Measurements from ENCODE around the gene TBC1D30. TPM values are rescaled to one million over a fixed set of nuclear protein-coding genes. Genes with fewer than 3 reads are reported as not detected.

The TBC1D30 gene
- total RNA-seq, 1 donor from 2014 or later: 3.4 TPM

- Mint-ChIP-seq H3K27ac (no peak overlapping the region), H3K4me1 (ENCODE audit: low read depth) (no peaks in the 10 kb centered on the region), H3K27me3 (peaks cover 3% of the 10 kb centered on the region), H3K9me3 (ENCODE audit: low read depth) (no peaks in the 10 kb centered on the region), H3K36me3 (ENCODE audit: insufficient read depth) (no peaks in the 10 kb centered on the region), H3K4me3 (ENCODE audit: low read depth) (no peak overlapping the region)
- DNase-seq (ENCODE audit: low spot score, unreplicated experiment): no peak
- no peak for TF ChIP-seq CTCF (IDR thresholded peaks at IDR 0.05; ENCODE audit: unreplicated experiment)
Measured at GRCh38 chr12:64860446-64860998, 36.1 kb downstream of the TBC1D30 start.

GRCh38 chr12:64864319-64864718, 39.9 kb downstream of the TBC1D30 start:
- H3K27me3 Mint-ChIP-seq: peaks cover 11% of the 10 kb centered on the region

GRCh38 chr12:64875186-64875585, 50.7 kb downstream of the TBC1D30 start:
- H3K36me3 Mint-ChIP-seq (ENCODE audit: insufficient read depth): no peaks in the 10 kb centered on the region
- DNase-seq (ENCODE audit: low spot score, unreplicated experiment): no peak
- no peak overlapping the region for H3K4me3 Mint-ChIP-seq (ENCODE audit: low read depth)
- no peak overlapping the region for H3K27ac Mint-ChIP-seq
- peaks cover 3% of the 10 kb centered on the region for H3K4me1 Mint-ChIP-seq (ENCODE audit: low read depth)
- no peaks in the 10 kb centered on the region for H3K9me3 Mint-ChIP-seq (ENCODE audit: low read depth)
- peaks cover 5% of the 10 kb centered on the region for H3K27me3 Mint-ChIP-seq
- TF ChIP-seq CTCF (IDR thresholded peaks at IDR 0.05; ENCODE audit: unreplicated experiment): no peak

More at GRCh38 chr12:64864319-64864718, 39.9 kb downstream of the TBC1D30 start:
- Mint-ChIP-seq H3K27ac (no peak overlapping the region), H3K4me3 (ENCODE audit: low read depth) (no peak overlapping the region), H3K36me3 (ENCODE audit: insufficient read depth) (no peaks in the 10 kb centered on the region), H3K4me1 (ENCODE audit: low read depth) (no peaks in the 10 kb centered on the region), H3K9me3 (ENCODE audit: low read depth) (no peaks in the 10 kb centered on the region)
- no peak for DNase-seq (ENCODE audit: low spot score, unreplicated experiment)
- TF ChIP-seq CTCF (IDR thresholded peaks at IDR 0.05; ENCODE audit: unreplicated experiment): no peak

DNA sequence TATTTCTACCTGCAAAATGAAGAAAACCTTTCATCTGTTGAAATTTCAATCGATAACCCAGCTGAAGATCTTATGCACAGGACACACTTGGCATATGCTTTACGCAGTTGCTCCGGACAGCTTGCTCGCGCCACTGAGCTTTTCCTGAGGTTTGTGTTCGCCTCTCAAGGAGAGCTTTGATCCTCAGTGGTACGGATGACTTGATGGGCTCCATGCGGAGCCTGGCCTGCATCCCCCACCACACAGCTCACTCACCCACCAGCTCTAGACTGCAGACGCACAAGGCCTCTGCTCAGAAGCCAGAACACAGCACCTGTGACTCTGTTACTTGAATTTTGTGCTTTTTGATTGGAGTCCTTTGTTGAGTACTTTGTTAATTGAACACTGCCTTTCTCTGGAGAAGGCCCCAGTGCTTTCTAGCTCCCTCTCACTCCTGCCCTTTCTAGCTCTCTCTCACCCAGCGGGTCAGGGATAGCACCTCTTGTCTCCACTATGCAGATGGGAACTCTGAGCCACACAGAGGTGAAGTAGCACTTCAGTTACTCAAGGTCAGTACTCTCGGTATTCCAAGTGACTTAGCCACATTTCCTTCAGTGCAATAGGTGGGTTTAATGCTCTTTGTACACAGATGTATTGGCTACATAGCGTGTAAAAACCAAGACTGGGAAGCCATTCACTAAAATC, 52.1 kb downstream of the TBC1D30 start:
- H3K4me3 Mint-ChIP-seq (ENCODE audit: low read depth): no peak overlapping the region
- H3K9me3 Mint-ChIP-seq (ENCODE audit: low read depth): no peaks in the 10 kb centered on the region
- no peak for DNase-seq (ENCODE audit: low spot score, unreplicated experiment)
- no peaks in the 10 kb centered on the region for H3K36me3 Mint-ChIP-seq (ENCODE audit: insufficient read depth)
- H3K4me1 Mint-ChIP-seq (ENCODE audit: low read depth): peaks cover 3% of the 10 kb centered on the region
- no peak overlapping the region for H3K27ac Mint-ChIP-seq
- H3K27me3 Mint-ChIP-seq: peaks cover 5% of the 10 kb centered on the region
- no peak for TF ChIP-seq CTCF (IDR thresholded peaks at IDR 0.05; ENCODE audit: unreplicated experiment)

DNA sequence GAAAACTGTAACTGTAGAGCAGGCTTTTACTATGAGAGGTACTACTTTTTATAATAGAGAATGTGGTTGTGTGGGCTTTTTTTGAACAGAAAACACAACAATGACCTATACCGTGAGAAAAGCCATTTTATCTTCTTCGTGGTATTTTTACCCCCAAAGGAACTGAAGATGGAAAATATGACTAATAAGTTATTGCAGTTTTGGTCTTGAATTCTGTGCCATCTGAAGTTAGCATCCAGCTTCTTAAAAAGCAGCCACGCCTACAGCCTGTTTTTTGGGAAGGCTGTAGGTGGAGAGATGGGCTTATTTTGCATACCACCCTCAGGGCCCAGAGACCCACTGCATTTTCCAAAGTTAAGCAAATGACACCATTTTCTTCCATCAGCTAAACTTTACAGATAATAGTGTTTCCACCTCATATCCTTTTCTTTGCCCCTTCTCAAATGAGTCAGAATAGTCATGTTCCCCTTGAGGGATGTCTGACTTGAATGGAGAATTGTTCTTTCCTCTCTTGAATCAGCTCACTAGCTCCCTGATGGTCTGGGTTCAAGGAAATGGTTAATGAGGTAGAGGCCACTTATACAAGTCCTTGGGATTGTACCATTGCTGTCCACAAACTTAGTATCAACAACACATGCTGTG, 53.0 kb downstream of the TBC1D30 start:
- no peak for DNase-seq (ENCODE audit: low spot score, unreplicated experiment)
- no peak for TF ChIP-seq CTCF (IDR thresholded peaks at IDR 0.05; ENCODE audit: unreplicated experiment)
- peaks cover 5% of the 10 kb centered on the region for H3K27me3 Mint-ChIP-seq
- no peaks in the 10 kb centered on the region for H3K9me3 Mint-ChIP-seq (ENCODE audit: low read depth)
- H3K27ac Mint-ChIP-seq: no peak overlapping the region
- H3K4me3 Mint-ChIP-seq (ENCODE audit: low read depth): no peak overlapping the region
- H3K36me3 Mint-ChIP-seq (ENCODE audit: insufficient read depth): no peaks in the 10 kb centered on the region
- peaks cover 3% of the 10 kb centered on the region for H3K4me1 Mint-ChIP-seq (ENCODE audit: low read depth)
